ENCODE measurements around the gene TOB2. TPM values are rescaled to one million over a fixed set of nuclear protein-coding genes. Genes with fewer than 3 reads are reported as not detected.

TOB2 gene
- total and polyA plus RNA-seq, 11 donors, result 29.0 to 74.5 (median 44.9) TPM

GRCh38 chr22:41459431-41459830 lies 12.8 kb upstream of the TOB2 start:
- DNase-seq (no peak), ATAC-seq (no peak)
- Histone ChIP-seq H3K36me3 (peaks cover 0 to 72% (median 59%) of the 10 kb centered on the region in 9 donors), H3K27me3 (no peaks in the 10 kb centered on the region), H3K4me1 (peaks cover 0 to 7% (median 0%) of the 10 kb centered on the region in 12 donors), H3K9me3 (no peaks in the 10 kb centered on the region), H3K4me3 (no peak overlapping the region), H3K27ac (peak overlapping the region in 2 of 12 donors; percentile 13 to 16)
- 58 to 72% (median 70%) methylated on average over 1 of the region's 1 CpG for WGBS, 4 donors
- TF ChIP-seq POLR2A (IDR thresholded peaks at IDR 0.05), result no peak
- no peak for TF ChIP-seq CTCF (IDR thresholded peaks at IDR 0.05)
- intact Hi-C loops (cut with DNase I), result no loop called here

GRCh38 chr22:41458161-41458728 lies 11.6 kb upstream of the TOB2 start:
- intact Hi-C loops (cut with DNase I), result no loop called here
- Histone ChIP-seq H3K9me3 (no peaks in the 10 kb centered on the region), H3K27ac (no peak overlapping the region), H3K4me1 (peaks cover 0 to 7% (median 0%) of the 10 kb centered on the region in 12 donors), H3K27me3 (no peaks in the 10 kb centered on the region), H3K36me3 (peaks cover 0 to 62% (median 49%) of the 10 kb centered on the region in 9 donors), H3K4me3 (no peak overlapping the region)
- no peak for DNase-seq
- no peak for ATAC-seq
- TF ChIP-seq POLR2A (IDR thresholded peaks at IDR 0.05) (no peak), CTCF (IDR thresholded peaks at IDR 0.05) (no peak)
- 80 to 90% (median 88%) methylated on average over 7 of the region's 7 CpGs for WGBS, 4 donors

- Histone ChIP-seq H3K9me3 (no peaks in the 10 kb centered on the region), H3K4me3 (peak overlapping the region; percentile 76 to 98 (median 94)), H3K27ac (peak overlapping the region; percentile 94 to 100 (median 99)), H3K36me3 (peaks cover 0 to 8% (median under 1%) of the 10 kb centered on the region in 9 donors), H3K4me1 (peaks cover 0 to 19% (median 13%) of the 10 kb centered on the region in 12 donors), H3K27me3 (no peaks in the 10 kb centered on the region)
- DNase-seq (peak; percentile 95 to 98 (median 97)), ATAC-seq (peak; percentile 78 to 88 (median 86))
- WGBS, 4 donors, result 0 to 1% (median 1%) methylated on average over 23 to 28 of the region's 28 CpGs
- TF ChIP-seq CTCF (IDR thresholded peaks at IDR 0.05) (no peak), POLR2A (IDR thresholded peaks at IDR 0.05) (peak in 1 of 2 donors; percentile 90)
- intact Hi-C loops (cut with DNase I), result loop anchor here in 3 of 10 donors (1.0 to 2.0 kb wide), 3 partner anchors 20 to 21 kb away; partner anchors contain the start of genes ACO2 (in 2 of the 3) and PHF5A (in 2 of the 3)
Measured at GRCh38 chr22:41448189-41448808, 1.7 kb upstream of the TOB2 start.
